ENCODE measurements around the gene RBM19. TPM values are rescaled to one million over a fixed set of nuclear protein-coding genes. Genes with fewer than 3 reads are reported as not detected.

The RBM19 gene
- total and polyA plus RNA-seq, 4 donors, result 7.9 to 18.7 (median 9.0) TPM

DNA sequence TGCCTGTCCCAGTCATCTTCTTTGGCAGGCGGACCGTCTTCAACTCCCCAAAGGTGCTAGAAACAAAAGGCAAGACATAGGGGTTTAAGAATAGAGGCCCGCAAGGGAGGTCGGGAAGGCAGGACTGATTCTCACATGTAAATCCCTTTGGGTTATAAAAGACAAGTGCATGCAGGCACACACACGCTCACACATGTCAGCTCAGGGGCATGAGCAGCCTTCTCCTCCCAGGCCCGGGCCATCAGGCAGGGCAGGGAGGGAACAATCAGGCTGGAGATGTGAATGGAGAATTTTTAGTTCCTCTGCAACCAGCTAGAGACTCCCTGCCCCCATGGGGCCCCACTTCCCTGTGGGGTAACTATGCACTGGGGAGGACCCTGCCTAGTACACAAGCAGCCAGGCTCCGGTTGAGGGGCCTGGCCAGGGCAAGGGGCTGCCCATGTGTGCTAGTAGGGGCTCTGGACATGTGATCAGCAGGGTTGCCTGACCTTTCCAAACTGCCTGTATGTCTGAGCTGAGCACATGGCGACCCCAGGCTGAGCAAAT, 107.2 kb downstream of the RBM19 start:
- no peak overlapping the region for H3K27ac ChIP-seq (ENCODE audit: low read depth in 1 of 2, low read length in 2 of 2)
- 82% methylated on average over 8 of the region's 8 CpGs for WGBS
- no peaks in the 10 kb centered on the region for H3K4me1 ChIP-seq (ENCODE audit: control insufficient read depth in 4 of 4, insufficient read depth in 4 of 4, low read length in 3 of 4)
- H3K36me3 ChIP-seq (ENCODE audit: control insufficient read depth in 4 of 4, insufficient read depth in 3 of 4, low read depth in 1 of 4, low read length in 3 of 4), result peaks cover 0 to 33% (median 4%) of the 10 kb centered on the region in 4 donors
- TF ChIP-seq NR2F2 (IDR thresholded peaks at IDR 0.05) (no peak), FOXA2 (IDR thresholded peaks at IDR 0.05) (no peak), RAD21 (IDR thresholded peaks at IDR 0.05) (no peak), ATF3 (IDR thresholded peaks at IDR 0.05) (no peak), HNF4G (IDR thresholded peaks at IDR 0.05) (no peak), RXRA (IDR thresholded peaks at IDR 0.05) (no peak), HNF4A (conservative IDR thresholded peaks at IDR 0.05) (no peak), MAX (IDR thresholded peaks at IDR 0.05) (no peak)
- TF ChIP-seq, protein P1, sequence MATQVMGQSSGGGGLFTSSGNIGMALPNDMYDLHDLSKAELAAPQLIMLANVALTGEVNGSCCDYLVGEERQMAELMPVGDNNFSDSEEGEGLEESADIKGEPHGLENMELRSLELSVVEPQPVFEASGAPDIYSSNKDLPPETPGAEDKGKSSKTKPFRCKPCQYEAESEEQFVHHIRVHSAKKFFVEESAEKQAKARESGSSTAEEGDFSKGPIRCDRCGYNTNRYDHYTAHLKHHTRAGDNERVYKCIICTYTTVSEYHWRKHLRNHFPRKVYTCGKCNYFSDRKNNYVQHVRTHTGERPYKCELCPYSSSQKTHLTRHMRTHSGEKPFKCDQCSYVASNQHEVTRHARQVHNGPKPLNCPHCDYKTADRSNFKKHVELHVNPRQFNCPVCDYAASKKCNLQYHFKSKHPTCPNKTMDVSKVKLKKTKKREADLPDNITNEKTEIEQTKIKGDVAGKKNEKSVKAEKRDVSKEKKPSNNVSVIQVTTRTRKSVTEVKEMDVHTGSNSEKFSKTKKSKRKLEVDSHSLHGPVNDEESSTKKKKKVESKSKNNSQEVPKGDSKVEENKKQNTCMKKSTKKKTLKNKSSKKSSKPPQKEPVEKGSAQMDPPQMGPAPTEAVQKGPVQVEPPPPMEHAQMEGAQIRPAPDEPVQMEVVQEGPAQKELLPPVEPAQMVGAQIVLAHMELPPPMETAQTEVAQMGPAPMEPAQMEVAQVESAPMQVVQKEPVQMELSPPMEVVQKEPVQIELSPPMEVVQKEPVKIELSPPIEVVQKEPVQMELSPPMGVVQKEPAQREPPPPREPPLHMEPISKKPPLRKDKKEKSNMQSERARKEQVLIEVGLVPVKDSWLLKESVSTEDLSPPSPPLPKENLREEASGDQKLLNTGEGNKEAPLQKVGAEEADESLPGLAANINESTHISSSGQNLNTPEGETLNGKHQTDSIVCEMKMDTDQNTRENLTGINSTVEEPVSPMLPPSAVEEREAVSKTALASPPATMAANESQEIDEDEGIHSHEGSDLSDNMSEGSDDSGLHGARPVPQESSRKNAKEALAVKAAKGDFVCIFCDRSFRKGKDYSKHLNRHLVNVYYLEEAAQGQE (IDR thresholded peaks at IDR 0.05), result no peak
- no peaks in the 10 kb centered on the region for H3K9me3 ChIP-seq (ENCODE audit: control insufficient read depth in 4 of 4, low read length in 3 of 4)
- H3K27me3 ChIP-seq (ENCODE audit: control insufficient read depth in 4 of 4, insufficient read depth in 4 of 4, low read length in 3 of 4), result no peaks in the 10 kb centered on the region
- H3K4me3 ChIP-seq (ENCODE audit: low read depth in 1 of 3, low read length in 3 of 3), result no peak overlapping the region
- no peak overlapping the region for H3K9ac ChIP-seq (ENCODE audit: low read depth in 1 of 2, low read length in 2 of 2)
- no peak for DNase-seq (ENCODE audit: low spot score)

DNA sequence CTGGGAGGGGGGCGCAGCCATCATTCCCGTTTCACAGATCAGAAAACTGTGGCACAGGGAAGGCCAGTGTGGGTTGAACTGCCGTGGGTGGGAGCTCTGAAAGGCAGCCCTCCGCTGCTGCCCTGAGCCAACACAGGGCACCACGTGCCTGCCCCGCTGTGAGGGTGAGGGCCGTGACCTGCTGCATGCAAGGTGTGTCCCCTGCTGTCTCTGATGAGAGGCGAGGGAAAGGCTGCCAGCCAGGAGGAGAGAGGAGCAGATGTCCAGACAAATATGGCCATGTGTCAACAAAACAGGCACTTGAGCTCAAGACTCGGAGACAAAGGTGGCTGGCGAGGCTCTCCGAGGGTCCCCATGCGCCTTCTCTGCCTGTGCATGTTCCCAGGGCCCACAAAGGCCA, 108.8 kb downstream of the RBM19 start:
- Histone ChIP-seq H3K27ac (ENCODE audit: low read depth in 1 of 2, low read length in 2 of 2) (no peak overlapping the region), H3K4me1 (ENCODE audit: control insufficient read depth in 4 of 4, insufficient read depth in 4 of 4, low read length in 3 of 4) (peaks cover 0 to 2% (median 0%) of the 10 kb centered on the region in 4 donors), H3K9me3 (ENCODE audit: control insufficient read depth in 4 of 4, low read length in 3 of 4) (no peaks in the 10 kb centered on the region), H3K27me3 (ENCODE audit: control insufficient read depth in 4 of 4, insufficient read depth in 4 of 4, low read length in 3 of 4) (no peaks in the 10 kb centered on the region), H3K9ac (ENCODE audit: low read depth in 1 of 2, low read length in 2 of 2) (no peak overlapping the region), H3K4me3 (ENCODE audit: low read depth in 1 of 3, low read length in 3 of 3) (no peak overlapping the region), H3K36me3 (ENCODE audit: control insufficient read depth in 4 of 4, insufficient read depth in 3 of 4, low read depth in 1 of 4, low read length in 3 of 4) (peaks cover 0 to 33% (median 6%) of the 10 kb centered on the region in 4 donors)
- no peak for TF ChIP-seq ATF3 (IDR thresholded peaks at IDR 0.05)
- TF ChIP-seq, protein P1 (IDR thresholded peaks at IDR 0.05), result no peak
- no peak for TF ChIP-seq CTCF (IDR thresholded peaks at IDR 0.05; ENCODE audit: low read depth, low read length, missing input control)
- TF ChIP-seq FOXA2 (IDR thresholded peaks at IDR 0.05), result no peak
- TF ChIP-seq TAF1 (conservative IDR thresholded peaks at IDR 0.05), result no peak
- TF ChIP-seq ZBTB33 (IDR thresholded peaks at IDR 0.05), result no peak
- no peak for TF ChIP-seq SP1 (IDR thresholded peaks at IDR 0.05)
- TF ChIP-seq NR2F2 (IDR thresholded peaks at IDR 0.05), result no peak
- TF ChIP-seq RAD21 (IDR thresholded peaks at IDR 0.05), result no peak
- 98% methylated on average over 12 of the region's 12 CpGs for WGBS
- no peak for DNase-seq (ENCODE audit: low spot score)
